ENCODE measurements around the gene KRTAP3-2. TPM values are rescaled to one million over a fixed set of nuclear protein-coding genes. Genes with fewer than 3 reads are reported as not detected.

The KRTAP3-2 gene
- total and polyA plus RNA-seq, 7 donors: not detected

- Histone ChIP-seq H3K27me3 (ENCODE audit: insufficient read depth in 3 of 3, low read length in 2 of 3) (peaks cover 0 to 17% (median 3%) of the 10 kb centered on the region in 3 donors), H3K9me3 (no peaks in the 10 kb centered on the region), H3K4me3 (no peak overlapping the region), H3K27ac (no peak overlapping the region), H3K36me3 (ENCODE audit: insufficient read depth in 1 of 2, low read depth in 1 of 2) (no peaks in the 10 kb centered on the region), H3K4me1 (peaks cover 9% of the 10 kb centered on the region)
- WGBS, 3 donors: 22 to 39% (median 26%) methylated on average over 10 of the region's 10 CpGs
- intact Hi-C loops (cut with DNase I): no loop called here
- TF ChIP-seq CTCF (IDR thresholded peaks at IDR 0.05): no peak
- ATAC-seq (no peak), DNase-seq (no peak)
Observed at GRCh38 chr17:40949418-40949817, 50.3 kb downstream of the KRTAP3-2 start.

Other genes starting within 250 kb of the KRTAP3-2 start
Only the 30 nearest of the 37 such genes appear.
- not detected for gene KRT28, start 199.9 kb downstream of the KRTAP3-2 start, total RNA-seq
- gene KRT28, start 199.9 kb downstream of the KRTAP3-2 start, polyA plus RNA-seq: not detected
- gene KRT10, start 177.3 kb downstream of the KRTAP3-2 start, total RNA-seq: 10 to 100 TPM; 24.2 to 32.9 (median 30.5) TPM
- gene KRT10, start 177.3 kb downstream of the KRTAP3-2 start, polyA plus RNA-seq: 10 to 100 TPM; 23.3 to 38.8 (median 35.3) TPM
- not detected for gene KRT12, start 132.7 kb downstream of the KRTAP3-2 start, total RNA-seq
- not detected for gene KRT12, start 132.7 kb downstream of the KRTAP3-2 start, polyA plus RNA-seq
- under 1 TPM in 1 of 4 donors, not detected in 3; 0.21 TPM for gene KRT20, start 114.7 kb downstream of the KRTAP3-2 start, total RNA-seq
- gene KRT20, start 114.7 kb downstream of the KRTAP3-2 start, polyA plus RNA-seq: under 1 TPM in 2 of 3 donors, not detected in 1; 0.08 to 0.35 TPM
- gene KRT23, start 62.3 kb downstream of the KRTAP3-2 start, total RNA-seq: 1 to 10 TPM in 1 of 4 donors, under 1 TPM in 1, not detected in 2; 0.25 to 1.5 TPM
- under 1 TPM in 1 of 3 donors, not detected in 2; 0.03 TPM for gene KRT23, start 62.3 kb downstream of the KRTAP3-2 start, polyA plus RNA-seq
- not detected for gene KRT39, start 33.0 kb downstream of the KRTAP3-2 start, total RNA-seq
- gene KRT39, start 33.0 kb downstream of the KRTAP3-2 start, polyA plus RNA-seq: not detected
- gene KRT40, start 15.6 kb downstream of the KRTAP3-2 start, total RNA-seq: not detected
- gene KRT40, start 15.6 kb downstream of the KRTAP3-2 start, polyA plus RNA-seq: not detected
- gene KRTAP3-3, start 5.7 kb downstream of the KRTAP3-2 start, total RNA-seq: not detected
- gene KRTAP3-3, start 5.7 kb downstream of the KRTAP3-2 start, polyA plus RNA-seq: not detected
- gene KRTAP3-1, start 9.2 kb upstream of the KRTAP3-2 start, total RNA-seq: not detected
- gene KRTAP3-1, start 9.2 kb upstream of the KRTAP3-2 start, polyA plus RNA-seq: not detected
- gene KRTAP1-5, start 27.3 kb upstream of the KRTAP3-2 start, total RNA-seq: not detected
- gene KRTAP1-5, start 27.3 kb upstream of the KRTAP3-2 start, polyA plus RNA-seq: not detected
- gene KRTAP1-4, start 30.3 kb upstream of the KRTAP3-2 start, total RNA-seq: not detected
- gene KRTAP1-4, start 30.3 kb upstream of the KRTAP3-2 start, polyA plus RNA-seq: not detected
- gene KRTAP1-3, start 35.0 kb upstream of the KRTAP3-2 start, total RNA-seq: not detected
- gene KRTAP1-3, start 35.0 kb upstream of the KRTAP3-2 start, polyA plus RNA-seq: not detected
- gene KRTAP1-1, start 41.5 kb upstream of the KRTAP3-2 start, total RNA-seq: not detected
- not detected for gene KRTAP1-1, start 41.5 kb upstream of the KRTAP3-2 start, polyA plus RNA-seq
- not detected for gene KRTAP2-1, start 47.4 kb upstream of the KRTAP3-2 start, total RNA-seq
- gene KRTAP2-1, start 47.4 kb upstream of the KRTAP3-2 start, polyA plus RNA-seq: not detected
- not detected for gene KRTAP2-2, start 55.3 kb upstream of the KRTAP3-2 start, total RNA-seq
- gene KRTAP2-2, start 55.3 kb upstream of the KRTAP3-2 start, polyA plus RNA-seq: not detected
- gene KRTAP2-3, start 60.2 kb upstream of the KRTAP3-2 start, total RNA-seq: not detected
- gene KRTAP2-3, start 60.2 kb upstream of the KRTAP3-2 start, polyA plus RNA-seq: not detected
- gene KRTAP2-4, start 66.0 kb upstream of the KRTAP3-2 start, total RNA-seq: not detected
- gene KRTAP2-4, start 66.0 kb upstream of the KRTAP3-2 start, polyA plus RNA-seq: not detected
- not detected for gene KRTAP4-7, start 84.2 kb upstream of the KRTAP3-2 start, total RNA-seq
- not detected for gene KRTAP4-7, start 84.2 kb upstream of the KRTAP3-2 start, polyA plus RNA-seq
- gene KRTAP4-8, start 98.2 kb upstream of the KRTAP3-2 start, total RNA-seq: not detected
- gene KRTAP4-8, start 98.2 kb upstream of the KRTAP3-2 start, polyA plus RNA-seq: not detected
- not detected for gene KRTAP4-16, start 102.3 kb upstream of the KRTAP3-2 start, total RNA-seq
- not detected for gene KRTAP4-16, start 102.3 kb upstream of the KRTAP3-2 start, polyA plus RNA-seq
- not detected for gene KRTAP4-9, start 105.5 kb upstream of the KRTAP3-2 start, total RNA-seq
- gene KRTAP4-9, start 105.5 kb upstream of the KRTAP3-2 start, polyA plus RNA-seq: not detected
- not detected for gene KRTAP4-11, start 118.5 kb upstream of the KRTAP3-2 start, total RNA-seq
- gene KRTAP4-11, start 118.5 kb upstream of the KRTAP3-2 start, polyA plus RNA-seq: not detected
- not detected for gene KRTAP4-12, start 124.3 kb upstream of the KRTAP3-2 start, total RNA-seq
- gene KRTAP4-12, start 124.3 kb upstream of the KRTAP3-2 start, polyA plus RNA-seq: not detected
- gene KRTAP4-6, start 140.6 kb upstream of the KRTAP3-2 start, total RNA-seq: not detected
- gene KRTAP4-6, start 140.6 kb upstream of the KRTAP3-2 start, polyA plus RNA-seq: not detected
- gene KRTAP4-5, start 149.9 kb upstream of the KRTAP3-2 start, total RNA-seq: not detected
- not detected for gene KRTAP4-5, start 149.9 kb upstream of the KRTAP3-2 start, polyA plus RNA-seq
- not detected for gene KRTAP4-4, start 160.8 kb upstream of the KRTAP3-2 start, total RNA-seq
- not detected for gene KRTAP4-4, start 160.8 kb upstream of the KRTAP3-2 start, polyA plus RNA-seq
- not detected for gene KRTAP4-3, start 168.3 kb upstream of the KRTAP3-2 start, total RNA-seq
- not detected for gene KRTAP4-3, start 168.3 kb upstream of the KRTAP3-2 start, polyA plus RNA-seq
- gene KRTAP4-2, start 178.3 kb upstream of the KRTAP3-2 start, total RNA-seq: not detected
- not detected for gene KRTAP4-2, start 178.3 kb upstream of the KRTAP3-2 start, polyA plus RNA-seq
- gene KRTAP4-1, start 185.0 kb upstream of the KRTAP3-2 start, total RNA-seq: not detected
- gene KRTAP4-1, start 185.0 kb upstream of the KRTAP3-2 start, polyA plus RNA-seq: not detected
- gene KRTAP9-1, start 190.0 kb upstream of the KRTAP3-2 start, total RNA-seq: not detected
- gene KRTAP9-1, start 190.0 kb upstream of the KRTAP3-2 start, polyA plus RNA-seq: not detected